ENCODE measurements around the gene CSTF2T.

Gene CSTF2T

DNA sequence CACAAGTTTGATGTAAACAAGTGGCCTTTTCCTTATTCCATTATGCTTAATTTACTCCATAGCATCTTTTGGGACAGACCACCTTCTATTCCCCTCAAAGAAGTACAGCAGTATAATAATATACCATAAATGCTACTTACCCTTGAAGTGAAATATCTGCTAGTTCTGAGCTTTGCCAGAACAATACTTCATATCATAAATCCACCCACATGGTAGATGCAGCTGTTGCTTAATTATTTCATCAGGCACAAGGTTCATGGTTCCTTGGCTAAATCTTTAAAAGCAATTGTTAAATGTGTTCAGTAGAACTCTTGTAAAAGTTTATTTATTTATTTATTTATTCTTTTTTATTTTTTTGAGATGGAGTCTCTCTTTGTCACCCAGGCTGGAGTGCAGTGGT is 32.9 kb downstream of the CSTF2T start:
- no peak overlapping the region for H3K27ac ChIP-seq
- TF ChIP-seq, protein P1, sequence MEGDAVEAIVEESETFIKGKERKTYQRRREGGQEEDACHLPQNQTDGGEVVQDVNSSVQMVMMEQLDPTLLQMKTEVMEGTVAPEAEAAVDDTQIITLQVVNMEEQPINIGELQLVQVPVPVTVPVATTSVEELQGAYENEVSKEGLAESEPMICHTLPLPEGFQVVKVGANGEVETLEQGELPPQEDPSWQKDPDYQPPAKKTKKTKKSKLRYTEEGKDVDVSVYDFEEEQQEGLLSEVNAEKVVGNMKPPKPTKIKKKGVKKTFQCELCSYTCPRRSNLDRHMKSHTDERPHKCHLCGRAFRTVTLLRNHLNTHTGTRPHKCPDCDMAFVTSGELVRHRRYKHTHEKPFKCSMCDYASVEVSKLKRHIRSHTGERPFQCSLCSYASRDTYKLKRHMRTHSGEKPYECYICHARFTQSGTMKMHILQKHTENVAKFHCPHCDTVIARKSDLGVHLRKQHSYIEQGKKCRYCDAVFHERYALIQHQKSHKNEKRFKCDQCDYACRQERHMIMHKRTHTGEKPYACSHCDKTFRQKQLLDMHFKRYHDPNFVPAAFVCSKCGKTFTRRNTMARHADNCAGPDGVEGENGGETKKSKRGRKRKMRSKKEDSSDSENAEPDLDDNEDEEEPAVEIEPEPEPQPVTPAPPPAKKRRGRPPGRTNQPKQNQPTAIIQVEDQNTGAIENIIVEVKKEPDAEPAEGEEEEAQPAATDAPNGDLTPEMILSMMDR (conservative IDR thresholded peaks at IDR 0.05): no peak

DNA sequence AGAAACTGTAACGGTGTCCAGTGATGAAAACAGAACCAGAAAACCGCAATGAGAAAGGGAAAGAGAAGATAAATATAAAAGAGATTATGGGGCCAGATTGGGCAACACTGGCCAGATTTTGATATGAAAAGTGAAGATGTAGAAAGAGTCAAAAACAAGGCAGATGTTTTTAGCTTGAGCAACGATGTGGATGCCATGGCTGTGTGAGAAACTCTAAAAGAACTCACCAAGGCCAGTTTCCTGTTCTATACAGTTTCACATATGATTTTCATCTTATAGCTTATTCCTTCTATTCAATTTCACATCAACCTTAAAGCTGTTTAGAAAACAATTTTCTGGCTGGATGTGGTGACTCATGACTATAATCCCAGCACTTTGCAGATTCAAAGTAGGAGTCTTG is 36.3 kb downstream of the CSTF2T start:
- TF ChIP-seq, protein P1 (conservative IDR thresholded peaks at IDR 0.05): no peak
- no peak overlapping the region for H3K27ac ChIP-seq

DNA sequence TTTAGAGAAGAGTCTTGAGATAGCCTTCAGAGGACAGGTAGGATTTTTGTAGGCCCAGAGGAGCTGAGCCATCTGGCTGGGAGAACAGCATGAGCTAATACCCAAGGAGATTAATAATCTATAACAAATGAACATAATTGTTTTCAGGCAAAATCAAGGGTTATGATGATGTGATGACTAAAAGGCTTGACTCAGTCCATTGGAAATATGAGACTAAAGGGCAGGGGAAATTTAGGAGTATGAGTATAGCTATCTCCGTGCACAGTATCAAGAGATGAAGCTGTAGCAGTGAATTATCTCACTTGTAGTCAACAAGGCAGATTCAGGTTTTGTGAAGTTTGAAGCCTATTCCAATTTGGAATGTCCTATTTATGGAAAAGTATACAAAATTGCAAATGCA is 40.1 kb downstream of the CSTF2T start:
- TF ChIP-seq, protein P1 (conservative IDR thresholded peaks at IDR 0.05): no peak

DNA sequence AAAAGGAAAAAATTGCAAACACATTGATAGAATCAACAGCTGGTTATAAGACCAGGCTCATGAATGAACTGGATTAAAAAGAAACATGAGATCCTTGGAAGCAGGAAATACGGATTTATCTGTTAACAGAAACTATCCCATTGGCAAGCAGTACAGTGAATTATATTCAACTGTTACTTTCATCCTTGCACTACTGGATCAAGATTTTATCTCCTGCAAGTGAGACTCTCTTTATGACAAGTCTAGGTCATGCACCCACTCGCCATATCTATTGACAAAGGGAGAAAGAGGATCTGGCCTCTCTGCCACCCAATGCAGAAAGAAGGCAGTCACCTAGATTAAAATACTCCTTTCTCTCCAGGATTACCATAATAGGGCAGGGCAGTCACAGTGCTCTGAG is 41.4 kb downstream of the CSTF2T start:
- TF ChIP-seq, protein P1 (conservative IDR thresholded peaks at IDR 0.05): no peak

More for the DNA sequence above, 40.1 kb downstream of the CSTF2T start:
- H3K27ac ChIP-seq: no peak overlapping the region

DNA sequence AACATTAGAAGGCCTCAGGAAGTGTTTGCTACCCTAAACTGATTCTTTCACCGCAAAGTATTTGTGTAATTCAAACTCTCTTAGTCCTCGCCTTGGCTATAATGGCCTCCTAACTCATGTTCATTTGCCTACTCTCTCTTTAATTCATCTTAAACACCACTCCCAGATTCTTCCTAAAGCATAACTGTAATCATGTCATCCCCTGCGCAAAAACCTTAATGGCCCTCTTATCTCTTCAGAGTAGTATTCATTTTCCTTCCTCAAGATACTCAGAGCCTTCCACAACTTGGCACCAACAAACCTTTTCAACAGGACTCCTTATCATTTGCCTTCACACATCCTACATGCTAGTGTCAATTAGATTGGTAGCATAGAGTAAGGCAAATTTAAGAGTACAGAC is 42.9 kb downstream of the CSTF2T start:
- H3K27ac ChIP-seq: no peak overlapping the region
- TF ChIP-seq, protein P1 (conservative IDR thresholded peaks at IDR 0.05): no peak

More for the DNA sequence above, 41.4 kb downstream of the CSTF2T start:
- H3K27ac ChIP-seq: no peak overlapping the region

DNA sequence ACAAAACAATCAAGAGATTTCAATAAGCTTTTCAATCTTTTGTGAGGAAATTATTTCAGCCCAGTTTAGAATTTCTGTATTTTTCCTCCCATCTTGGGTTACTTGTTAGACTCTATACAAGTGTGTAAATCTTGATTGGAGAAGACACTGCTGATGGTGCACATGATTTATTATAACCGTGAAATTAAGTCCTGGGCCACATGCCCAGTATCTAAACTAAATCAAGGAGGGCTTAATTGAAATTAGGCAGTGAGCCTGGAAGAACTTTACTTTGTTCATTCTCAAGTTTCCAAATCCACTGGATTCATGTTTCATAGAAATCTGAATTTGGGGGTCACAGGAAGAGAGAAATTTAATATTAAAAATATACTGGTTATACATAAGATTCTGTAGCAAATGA is 44.5 kb downstream of the CSTF2T start:
- no peak overlapping the region for H3K27ac ChIP-seq
- TF ChIP-seq, protein P1 (conservative IDR thresholded peaks at IDR 0.05): no peak

DNA sequence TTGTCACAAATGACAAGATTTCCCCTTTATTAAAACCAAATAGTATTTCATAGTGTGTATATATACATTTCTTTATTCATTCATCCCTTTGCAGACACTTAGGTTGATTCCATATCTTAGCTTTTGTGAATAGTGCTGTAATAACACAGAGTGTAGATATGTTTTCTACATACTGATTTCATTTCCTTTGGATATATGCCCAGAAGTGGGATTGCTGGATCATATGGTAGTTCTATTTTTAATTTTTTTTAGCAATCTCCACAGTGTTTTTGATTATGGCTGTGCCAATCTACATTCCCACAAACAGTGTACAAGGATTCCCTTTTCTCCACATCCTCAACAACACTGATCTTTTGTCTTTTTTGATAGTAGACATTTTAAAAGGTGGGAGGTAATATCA is 46.4 kb downstream of the CSTF2T start:
- H3K27ac ChIP-seq: no peak overlapping the region
- TF ChIP-seq, protein P1 (conservative IDR thresholded peaks at IDR 0.05): no peak

DNA sequence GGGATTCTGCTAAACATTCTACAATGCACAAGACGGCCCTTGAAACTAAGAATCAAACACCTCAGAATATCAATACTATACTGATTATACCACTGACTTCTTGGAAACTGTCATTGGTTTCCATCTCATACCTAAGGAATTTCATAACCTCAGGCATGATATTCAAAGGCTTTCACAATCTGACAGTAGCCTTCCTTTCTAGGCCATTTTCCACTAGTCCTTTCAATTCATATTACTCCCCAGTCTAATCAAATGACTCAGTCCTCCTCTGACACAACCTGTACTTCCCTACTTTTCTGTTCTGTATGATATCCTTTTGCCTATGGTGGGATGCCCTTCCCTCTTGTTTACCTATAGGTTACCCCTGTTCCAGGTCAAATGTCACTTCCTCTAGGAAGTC is 48.3 kb downstream of the CSTF2T start:
- H3K27ac ChIP-seq: no peak overlapping the region
- TF ChIP-seq, protein P1 (conservative IDR thresholded peaks at IDR 0.05): no peak
